C1 segment of cervical spinal cord (tissue), 14 donors: Measurements from ENCODE around the gene RNPS1.

Experiments
- DNase-seq, 14 donors: peaks; one replicate each; lab custom pipeline; 2025; lab: John Stamatoyannopoulos, UW

Gene RNPS1

GRCh38 chr16:2213817-2214718 lies 53.9 kb downstream of the RNPS1 start:
- no peak for DNase-seq

DNA sequence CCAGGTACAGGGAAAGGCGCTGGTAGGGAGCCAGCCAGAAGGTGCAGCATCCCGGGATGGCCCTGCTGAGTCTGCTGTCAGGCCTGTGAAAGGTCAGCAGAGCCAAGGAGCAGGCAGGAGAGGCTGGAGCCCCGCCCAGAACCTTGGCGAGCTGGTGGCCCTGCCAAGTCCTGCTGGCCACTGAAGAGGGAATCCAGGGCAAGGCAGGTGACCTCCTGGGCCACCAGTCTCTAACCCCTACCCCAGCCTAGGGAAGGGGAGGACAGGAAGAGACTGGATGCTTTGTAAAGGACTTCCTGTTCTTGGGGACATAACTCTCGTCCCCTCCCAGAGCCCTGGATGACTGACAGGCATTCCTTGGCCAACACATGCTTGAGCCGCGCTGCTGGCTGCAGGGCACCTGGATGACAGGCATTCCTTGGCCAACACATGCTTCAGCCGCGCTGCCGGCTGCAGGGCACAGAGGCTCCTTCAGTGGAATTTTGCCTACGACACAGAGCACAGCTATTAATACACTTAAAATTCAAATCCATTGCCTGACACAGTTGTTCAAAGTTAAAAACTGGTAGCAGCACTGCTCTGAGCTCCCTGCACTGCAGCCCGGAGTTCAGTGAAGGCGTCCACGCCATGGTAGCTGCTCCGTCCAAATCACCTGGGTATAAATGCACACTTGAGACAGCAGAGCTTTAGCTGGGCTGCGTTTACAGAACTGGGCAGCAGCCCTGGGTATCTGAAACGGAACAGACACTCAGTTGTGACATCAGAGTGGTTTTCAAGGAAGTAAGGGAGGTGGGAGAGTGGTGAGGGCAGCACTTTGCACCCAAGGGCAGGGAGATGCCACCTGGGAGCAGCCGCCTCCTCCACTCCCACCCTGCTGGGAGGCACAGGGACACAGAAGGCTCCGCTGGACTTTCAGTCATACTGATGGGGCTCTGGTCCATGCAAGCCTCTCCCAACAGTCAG lies 55.3 kb downstream of the RNPS1 start:
- DNase-seq, result peak in 1 of 14 donors; percentile 84

GRCh38 chr16:2211923-2212347 lies 56.0 kb downstream of the RNPS1 start:
- no peak for DNase-seq

DNA sequence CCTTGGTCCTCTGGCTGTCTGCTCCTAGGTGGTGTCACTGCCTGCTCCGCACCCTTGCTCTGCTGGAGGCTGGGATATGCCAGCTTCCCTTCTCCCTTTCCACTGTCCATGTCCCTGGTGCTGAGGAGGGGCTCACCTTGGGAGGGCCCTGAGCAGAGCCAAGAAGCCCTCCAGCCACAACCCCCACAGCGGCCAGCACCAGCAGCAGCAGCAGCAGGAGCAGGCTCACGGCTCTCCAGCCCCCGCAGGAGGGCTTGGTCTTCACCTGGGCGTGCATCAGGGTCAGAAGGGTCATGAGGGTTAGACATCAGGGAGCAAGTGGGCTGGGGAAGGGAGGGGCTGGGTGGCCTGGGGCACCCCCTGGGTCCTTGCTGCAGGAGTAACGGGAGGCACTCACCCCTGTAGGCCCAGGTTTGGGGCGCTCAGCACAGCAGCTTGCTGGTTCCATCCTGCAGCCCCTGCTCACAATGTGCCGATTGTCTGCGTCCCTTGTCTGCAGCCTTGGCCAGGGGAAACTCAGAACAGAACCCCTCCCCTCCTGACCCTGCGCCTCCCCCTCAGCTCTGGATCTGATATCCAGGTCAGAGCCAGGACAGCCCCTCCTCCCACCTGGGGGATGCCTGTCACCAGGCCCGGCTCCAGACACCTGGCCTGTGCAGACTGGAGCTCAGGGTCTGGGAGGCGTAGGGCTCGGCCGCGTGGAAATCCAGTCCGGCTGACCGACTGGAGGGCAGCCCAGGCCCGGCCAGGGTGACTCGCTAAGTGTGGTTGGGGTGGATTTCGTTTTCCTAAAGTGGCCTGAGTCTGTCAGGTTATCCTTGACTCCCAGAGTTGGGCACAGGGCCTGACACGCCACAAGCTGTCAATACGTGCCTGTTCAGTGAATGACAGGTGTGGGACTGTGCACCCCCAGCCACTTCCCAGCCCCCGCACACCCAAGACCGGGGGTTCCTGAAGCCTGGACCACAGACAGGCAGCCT lies 57.2 kb downstream of the RNPS1 start, which contains the start of gene BRICD5:
Gene BRICD5, minus strand, starts transcription at position 478 of the 980 bp plus-strand sequence. Its CDS starts 30 bp downstream, at position 448.
- DNase-seq, result no peak

GRCh38 chr16:2210009-2210332 lies 58.0 kb downstream of the RNPS1 start:
- DNase-seq, result no peak

GRCh38 chr16:2209258-2210008 lies 58.5 kb downstream of the RNPS1 start:
- no peak for DNase-seq

DNA sequence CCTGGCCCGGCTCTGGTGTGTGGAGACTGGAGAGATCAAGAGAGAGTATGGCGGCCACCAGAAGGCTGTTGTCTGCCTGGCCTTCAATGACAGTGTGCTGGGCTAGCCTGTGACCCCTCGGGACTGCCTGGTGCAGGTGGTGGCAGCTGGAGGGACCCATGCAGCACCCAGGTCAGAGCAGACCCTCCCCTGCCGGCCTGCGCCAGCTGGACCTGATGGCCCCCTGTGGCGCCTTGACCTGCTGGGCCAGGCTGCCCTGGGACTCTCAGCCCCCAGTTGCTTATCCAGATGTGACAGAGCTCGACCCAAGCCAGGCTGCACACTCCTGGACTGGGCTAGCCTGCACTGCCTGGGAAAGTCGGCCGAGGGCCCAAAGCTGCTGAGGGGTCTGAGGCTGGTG lies 59.2 kb downstream of the RNPS1 start:
- no peak for DNase-seq

DNA sequence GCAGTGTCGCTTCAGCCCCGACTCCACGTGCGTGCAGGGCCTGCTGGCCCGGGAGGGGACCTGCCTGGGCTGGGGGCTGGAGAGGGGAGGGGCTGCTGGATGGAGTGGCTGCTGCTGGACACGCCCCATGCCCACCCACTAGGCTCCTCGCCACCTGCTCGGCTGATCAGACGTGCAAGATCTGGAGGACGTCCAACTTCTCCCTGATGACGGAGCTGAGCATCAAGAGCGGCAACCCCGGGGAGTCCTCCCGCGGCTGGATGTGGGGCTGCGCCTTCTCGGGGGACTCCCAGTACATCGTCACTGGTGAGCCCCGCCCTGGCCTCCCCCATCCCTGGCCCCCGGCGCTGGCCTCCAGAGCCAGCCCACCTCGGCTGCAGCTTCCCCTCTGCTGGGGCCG lies 59.6 kb downstream of the RNPS1 start:
- DNase-seq, result peak in 1 of 14 donors; percentile 14

DNA sequence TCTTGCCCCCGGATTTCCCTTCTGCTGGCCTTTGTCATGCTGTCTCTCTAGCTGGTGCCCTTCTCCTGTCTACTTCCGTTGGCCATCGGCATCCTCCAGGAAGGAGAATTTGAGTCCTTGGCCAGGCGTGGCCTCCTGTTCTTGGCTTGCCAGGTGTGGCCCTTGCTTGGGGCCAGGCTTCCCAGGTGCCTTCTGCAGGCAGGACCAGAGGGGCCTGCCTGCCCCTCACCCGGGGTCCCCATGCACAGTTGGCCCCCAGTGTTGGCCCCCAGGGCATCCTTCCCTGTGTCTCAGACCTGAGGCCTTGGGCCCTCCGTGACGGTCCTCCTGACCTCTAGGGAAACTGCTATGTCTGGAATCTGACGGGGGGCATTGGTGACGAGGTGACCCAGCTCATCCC lies 60.1 kb downstream of the RNPS1 start:
- no peak for DNase-seq

- peak in 1 of 14 donors; percentile 37 for DNase-seq
Measured at GRCh38 chr16:2206780-2207433, 61.0 kb downstream of the RNPS1 start.

GRCh38 chr16:2206420-2206779 lies 61.5 kb downstream of the RNPS1 start:
- no peak for DNase-seq

DNA sequence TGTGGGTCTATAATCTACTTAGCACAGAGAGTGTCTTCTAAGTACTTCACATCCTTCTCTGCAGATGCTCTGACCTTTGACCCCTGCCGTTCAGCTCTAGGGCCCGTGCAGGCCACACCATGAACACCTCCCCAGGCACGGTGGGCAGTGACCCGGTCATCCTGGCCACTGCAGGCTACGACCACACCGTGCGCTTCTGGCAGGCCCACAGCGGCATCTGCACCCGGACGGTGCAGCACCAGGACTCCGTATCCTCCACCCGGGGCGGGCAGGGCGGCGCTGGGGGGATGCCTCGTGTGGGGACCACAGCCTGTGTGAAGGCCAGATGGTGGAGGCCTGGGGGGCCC lies 62.0 kb downstream of the RNPS1 start:
- DNase-seq, result peak in 1 of 14 donors; percentile 55

DNA sequence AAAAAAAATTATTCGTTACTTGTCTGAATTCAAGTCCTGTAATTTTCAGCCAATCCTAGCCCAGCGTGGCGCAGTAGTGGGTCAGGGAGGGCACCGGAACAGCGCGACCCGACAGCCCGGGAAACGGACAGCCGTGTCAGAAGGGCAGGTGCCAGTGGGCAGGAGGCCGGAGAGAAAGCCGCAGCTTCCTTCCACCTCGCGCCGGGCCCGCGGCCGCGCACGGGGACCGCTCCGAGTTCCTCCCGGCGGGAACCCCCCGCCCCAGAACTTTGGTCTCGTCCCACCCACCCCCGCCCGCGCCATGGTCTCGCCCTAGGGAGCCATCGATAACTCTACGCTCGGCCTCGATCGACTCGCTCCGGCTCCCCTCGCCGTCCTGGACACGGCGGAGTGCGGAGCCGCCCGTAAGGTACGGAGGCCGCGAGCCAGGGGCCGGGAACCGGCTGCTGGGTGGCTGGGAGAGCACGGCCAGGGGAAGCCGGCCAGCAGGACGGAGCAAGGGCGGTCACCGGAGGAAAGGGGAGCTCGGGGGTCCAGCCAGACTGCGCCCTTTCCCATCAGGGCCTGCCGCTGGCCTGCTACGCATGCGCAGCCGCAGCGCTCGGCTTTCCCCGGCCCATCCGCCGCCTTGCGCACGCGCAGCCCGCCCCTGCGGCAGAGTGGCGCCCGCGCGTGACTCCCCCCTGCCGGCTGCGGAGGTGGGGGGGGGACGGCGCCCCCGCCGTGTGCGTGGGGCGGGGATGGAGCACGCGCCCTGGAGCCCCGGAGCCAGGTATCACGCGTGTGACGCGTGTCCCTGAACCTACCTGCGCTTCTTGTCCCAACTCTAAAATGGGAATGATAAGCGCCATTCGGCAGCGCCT lies 62.6 kb downstream of the RNPS1 start, which contains the start of gene MLST8:
Gene MLST8, plus strand, starts transcription at position 351 of the 863 bp plus-strand sequence. CDS start 632 bp downstream, outside the sequence.
- DNase-seq, result peak; percentile 58 to 99 (median 90)

DNA sequence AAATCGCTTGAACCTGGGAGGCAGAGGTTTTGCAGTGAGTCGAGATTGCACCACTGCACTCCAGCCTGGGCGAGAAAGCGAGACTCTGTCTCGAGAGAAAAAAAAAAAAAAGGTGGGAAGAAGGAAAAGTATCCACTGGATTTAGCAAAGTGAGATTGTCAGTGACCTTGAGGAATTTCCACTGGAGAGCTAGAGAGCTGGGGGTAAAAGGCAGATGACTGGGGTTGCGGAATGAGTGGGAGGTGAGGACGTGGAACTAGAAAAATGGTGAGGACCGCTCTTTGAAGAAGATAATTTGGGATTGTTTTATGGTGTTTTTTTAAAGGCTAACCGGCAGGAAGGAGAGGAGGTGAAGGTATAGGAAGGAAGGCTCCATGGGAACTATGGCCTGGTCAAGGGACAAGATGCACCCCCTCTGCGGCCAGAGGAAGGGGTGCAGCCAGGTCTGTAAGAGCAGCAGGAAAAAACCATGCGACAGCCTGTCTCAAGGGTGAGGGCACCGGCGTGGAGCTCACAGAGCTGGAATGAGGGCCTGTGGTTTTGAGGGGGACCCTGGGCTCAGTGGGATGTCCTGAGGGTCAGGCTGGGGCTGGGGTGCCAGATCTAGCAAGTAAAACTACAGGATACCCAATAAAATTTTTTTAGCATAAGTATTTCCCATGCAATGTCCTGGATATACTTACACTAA lies 63.4 kb downstream of the RNPS1 start:
- DNase-seq, result no peak
